ENCODE measurements around the gene RPE. TPM values are rescaled to one million over a fixed set of nuclear protein-coding genes. Genes with fewer than 3 reads are reported as not detected.

RPE gene
- total RNA-seq = 106 TPM

DNA sequence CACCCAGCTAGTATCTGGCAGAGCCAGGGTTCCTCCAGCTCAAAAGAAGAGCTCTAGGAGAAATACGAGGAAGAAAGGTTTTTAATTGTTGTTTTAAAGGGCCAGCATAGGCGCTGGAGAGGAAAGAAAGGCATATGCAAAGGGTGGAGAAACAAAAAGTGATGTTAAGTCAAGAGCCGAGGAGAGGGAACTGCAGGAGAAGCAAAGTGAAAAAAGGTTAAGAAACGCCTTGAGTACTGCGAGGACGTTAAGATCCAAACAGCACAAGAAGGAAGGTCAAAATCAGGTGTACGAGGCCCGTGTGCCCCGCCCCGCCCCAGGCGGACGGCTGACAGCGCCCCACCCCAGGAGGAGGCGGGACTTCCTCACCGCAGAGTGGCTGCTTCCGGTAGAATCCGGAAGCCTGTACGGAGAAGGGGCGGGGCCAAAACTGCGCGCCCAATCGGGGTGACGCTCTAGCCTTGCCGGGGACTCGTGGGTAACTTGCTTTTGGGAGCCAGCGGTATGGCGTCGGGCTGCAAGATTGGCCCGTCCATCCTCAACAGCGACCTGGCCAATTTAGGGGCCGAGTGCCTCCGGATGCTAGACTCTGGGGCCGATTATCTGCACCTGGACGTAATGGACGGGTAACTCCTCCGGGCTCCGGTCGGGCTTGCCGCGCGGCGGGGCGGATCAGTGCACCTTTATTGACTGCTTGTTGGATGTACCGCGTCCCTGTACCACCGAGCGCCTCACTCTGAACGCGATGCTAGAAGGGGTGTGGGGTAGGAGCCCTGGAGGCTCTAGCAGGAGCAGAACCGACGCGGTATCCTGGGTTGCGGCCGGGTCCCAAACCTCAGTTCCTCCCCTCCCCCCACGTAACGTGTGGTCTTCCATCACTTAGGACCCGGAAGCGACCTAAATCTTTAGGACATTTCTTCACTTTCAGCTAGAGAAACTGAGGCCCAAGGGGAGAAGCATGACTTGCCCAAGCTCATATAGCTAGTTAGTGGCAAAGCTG lies at the start of gene RPE:
TSS of gene RPE (plus strand) at position 481 of the 1,000 bp plus-strand sequence. CDS start at position 505, 24 bp downstream.

Other genes with a start within 250 kb of the RPE start
- 40.1 TPM for gene UNC80, start 230.8 kb upstream of the RPE start, total RNA-seq
- 96.4 TPM for gene KANSL1L, start 168.8 kb downstream of the RPE start, total RNA-seq
- 11.0 TPM for gene ACADL, start 222.8 kb downstream of the RPE start, total RNA-seq

All from parietal lobe (tissue), 1 donor.